HepG2 (cell line): ENCODE data around the gene ARHGAP15. TPM values are rescaled to one million over a fixed set of nuclear protein-coding genes. Genes with fewer than 3 reads are reported as not detected.

ENCODE experiments used
- ATAC-seq: fragments of 200-7000 bp; cut with Tn5 transposase; 3 replicates; pipeline ENCODE4 v1.9.1; 2020; ENCODE audit warnings: mild to moderate bottlenecking, moderate library complexity
- BruUV-seq: library from RNA; stranded (reverse); fragments of 400-500 nt; replicated peaks from 2 replicates; lab custom pipeline; 2021; lab: Mats Ljungman, UMichigan
- CTCF ChIA-PET: fragments of 300-600 bp; formaldehyde crosslinking; extraction: SDS; loops from one replicate; lab custom pipeline; 2021; ENCODE audit warnings: low total read pairs, inconsistent platforms, low intra/inter-chr PET ratio; lab: Yijun Ruan, JAX
- POLR2A ChIA-PET: fragments of 350-600 bp; sonication (Branson Sonifier 250); formaldehyde crosslinking; loops from one replicate; lab custom pipeline; 2020; ENCODE audit warnings: antibody characterized with exemption, inconsistent platforms; lab: Yijun Ruan, JAX
- DNase-seq: peaks from one replicate; pipeline ENCODE4 v3.0.0-alpha.2; 2015; ENCODE audit warnings: low spot score
- FAIRE-seq: peaks from 3 replicates; lab custom pipeline; 2011; peaks lifted over from hg19 to GRCh38; lab: Jason Lieb, UNC
- H2AFZ ChIP-seq: one replicate; pipeline ENCODE4 v1.6.1; 2011; ENCODE audit warnings: low read length, inconsistent platforms
- H3K27ac ChIP-seq: fragments of 300-600 bp; 3 replicates; pipeline ENCODE4 v1.8.0; 2011; ENCODE audit warnings: mixed run types, mild to moderate bottlenecking, mixed read lengths, low read length, inconsistent platforms; ENCODE audit not compliant: insufficient read depth; ENCODE audit errors: extremely low read length
- H3K27me3 ChIP-seq, 2 experiments: fragments of 200-600 bp in 1 of 2; 2 replicates in 1 of 2; 3 replicates in 1 of 2; pipeline versions ENCODE4 v1.6.0 to v1.8.0; 2011; ENCODE audit warnings: low read length in 2 of 2, mild to moderate bottlenecking in 2 of 2, moderate library complexity in 2 of 2, inconsistent platforms in 1 of 2; ENCODE audit not compliant: insufficient read depth in 2 of 2, control insufficient read depth in 1 of 2
- H3K36me3 ChIP-seq, 2 experiments: fragments of 200-600 bp in 1 of 2; replicated peaks in 1 of 2; 2 replicates in 1 of 2; 3 replicates in 1 of 2; pipeline versions ENCODE4 v1.5.1 to v1.8.0; 2011; ENCODE audit warnings: low read length in 2 of 2, inconsistent platforms in 1 of 2; ENCODE audit not compliant: insufficient read depth in 2 of 2, control insufficient read depth in 1 of 2
- H3K4me1 ChIP-seq: 2 replicates; pipeline ENCODE4 v1.5.1; 2012; ENCODE audit warnings: low read length, inconsistent platforms; ENCODE audit not compliant: insufficient read depth
- H3K4me2 ChIP-seq: 2 replicates; pipeline ENCODE4 v1.6.0; 2011; ENCODE audit warnings: low read depth, low read length, inconsistent platforms
- H3K4me3 ChIP-seq, 3 experiments: fragments of 200-600 bp in 1 of 3; sonication (generic), shearing (Covaris generic) in 1 of 3; replicated peaks in 1 of 3; 2 replicates each; pipeline ENCODE4 v1.5.1; 2011 to 2016; ENCODE audit warnings: low read length in 3 of 3, inconsistent platforms in 2 of 3, low read depth in 2 of 3, mild to moderate bottlenecking in 2 of 3, control low read depth in 1 of 3, mixed read lengths in 1 of 3; ENCODE audit not compliant: insufficient read depth in 1 of 3
- H3K79me2 ChIP-seq: one replicate; pipeline ENCODE4 v1.6.1; 2011; ENCODE audit warnings: low read length, inconsistent platforms; ENCODE audit not compliant: insufficient read depth
- H3K9ac ChIP-seq: 2 replicates; pipeline ENCODE4 v1.6.0; 2011; ENCODE audit warnings: mild to moderate bottlenecking, low read depth, low read length, inconsistent platforms; ENCODE audit not compliant: insufficient read depth
- H3K9me3 ChIP-seq: 2 replicates; pipeline ENCODE4 v1.5.1; 2012; ENCODE audit warnings: mild to moderate bottlenecking, low read length
- H4K20me1 ChIP-seq: 2 replicates; pipeline ENCODE4 v1.6.0; 2011; ENCODE audit warnings: inconsistent platforms, mild to moderate bottlenecking, low read length, moderate library complexity; ENCODE audit not compliant: insufficient read depth
- ATRX ChIP-seq: sonication (generic); formaldehyde crosslinking; IDR thresholded peaks from 2 replicates; pipeline ENCODE4 v1.4.0; 2020; ENCODE audit warnings: missing genetic modification reagents, borderline replicate concordance
- CBFB ChIP-seq: sonication (generic); formaldehyde crosslinking; IDR thresholded peaks from 2 replicates; pipeline ENCODE4 v1.4.0; 2020; ENCODE audit warnings: missing genetic modification reagents
- DNMT3B ChIP-seq: conservative IDR thresholded peaks from 2 replicates; pipeline ENCODE4 v1.6.1; 2016; ENCODE audit warnings: missing biosample characterization, control low read depth
- HNRNPUL1 ChIP-seq: fragments of 200-400 bp; formaldehyde crosslinking; IDR thresholded peaks from 2 replicates; pipeline ENCODE4 v1.6.1; 2017; ENCODE audit warnings: low read depth, mild to moderate bottlenecking, low read length, moderate library complexity
- KAT2B ChIP-seq: fragments of 150-350 bp; IDR thresholded peaks from 2 replicates; pipeline ENCODE4 v1.6.1; 2014; ENCODE audit warnings: low read depth, low read length, borderline replicate concordance
- KDM2A ChIP-seq: sonication (generic); formaldehyde crosslinking; IDR thresholded peaks from 2 replicates; pipeline ENCODE4 v1.4.0; 2020; ENCODE audit warnings: low read depth, missing genetic modification reagents, borderline replicate concordance
- KLF6 ChIP-seq: IDR thresholded peaks from 2 replicates; pipeline ENCODE4 v1.8.0; 2016; ENCODE audit warnings: missing biosample characterization, missing genetic modification reagents
- PAX8 ChIP-seq: sonication (generic); formaldehyde crosslinking; IDR thresholded peaks from 2 replicates; pipeline ENCODE4 v1.8.0; 2022; ENCODE audit warnings: mild to moderate bottlenecking, missing genetic modification reagents, borderline replicate concordance
- ZNF772 ChIP-seq: sonication (generic); formaldehyde crosslinking; IDR thresholded peaks from 2 replicates; pipeline ENCODE4 v1.5.0; 2020; ENCODE audit warnings: mild to moderate bottlenecking, missing genetic modification reagents
- ZNF777 ChIP-seq: sonication (generic); formaldehyde crosslinking; IDR thresholded peaks from 2 replicates; pipeline ENCODE4 v1.4.0; 2020; ENCODE audit warnings: missing genetic modification reagents
- ZNF850 ChIP-seq: sonication (generic); formaldehyde crosslinking; conservative IDR thresholded peaks from 2 replicates; pipeline ENCODE4 v1.9.0; 2021; ENCODE audit warnings: mild to moderate bottlenecking, missing genetic modification reagents
- ZSCAN22 ChIP-seq: sonication (generic); formaldehyde crosslinking; IDR thresholded peaks from 2 replicates; pipeline ENCODE4 v1.4.0; 2020; ENCODE audit warnings: mild to moderate bottlenecking, missing genetic modification reagents
- WGBS: methylation state at CpG from one replicate; pipeline ENCODE4 v1.1.6; 2017; ENCODE audit warnings: low lambda C conversion rate; 5-methylcytosine and 5-hydroxymethylcytosine counted together
- in situ Hi-C: cut with HindIII; loops from 2 replicates; pipeline ENCODE4 v1.10.0; 2017; ENCODE audit warnings: low pct_unique_long_range_greater_than_20kb; ENCODE audit not compliant: extremely low pct_ligation_motif_present
- intact Hi-C: fragments of 100-400 bp; cut with micrococcal nuclease; formaldehyde crosslinking; loops from one replicate; pipeline ENCODE4 v1.10.0; 2022; ENCODE audit not compliant: unreplicated experiment
- polyA plus RNA-seq, 8 experiments: library from polyadenylated mRNA; depleted of rRNA in 3 of 8; stranded (reverse) in 7 of 8; unstranded in 1 of 8; fragments of >200 nt; fragmentation: Illumina TruSeq in 4 of 8; extraction: Trizol in 4 of 8; gene quantifications; 2 replicates each; pipeline versions ENCODE4 v1.2.1 to v1.2.3, GENCODE V29; 2011 to 2016; ENCODE audit warnings: low read depth in 4 of 8, missing spikeins in 1 of 8, mixed read lengths in 1 of 8; ENCODE audit not compliant: insufficient read depth in 1 of 8
- total RNA-seq, 5 experiments: library from RNA; depleted of rRNA; stranded (reverse); fragments of >200 nt; fragmentation: Illumina TruSeq; extraction: Trizol; gene quantifications; 2 replicates each; pipeline ENCODE4 v1.2.3, GENCODE V29; 2016; ENCODE audit warnings: low read depth in 1 of 5
- TF ChIP-seq, protein P1 (sequence below): sonication (generic); formaldehyde crosslinking; IDR thresholded peaks from 2 replicates; pipeline ENCODE4 v1.5.0; 2020; ENCODE audit warnings: missing genetic modification reagents
- TF ChIP-seq, protein P2 (sequence below): sonication (generic); formaldehyde crosslinking; IDR thresholded peaks from 2 replicates; pipeline ENCODE4 v1.5.1; 2020; ENCODE audit warnings: missing genetic modification reagents, mild to moderate bottlenecking, borderline replicate concordance
- TF ChIP-seq, protein P3 (sequence below): sonication (generic); formaldehyde crosslinking; IDR thresholded peaks from 2 replicates; pipeline ENCODE4 v1.4.0; 2020; ENCODE audit warnings: missing genetic modification reagents

The ARHGAP15 gene
- total and polyA plus RNA-seq, 2 of the 13 experiments (the other 11 are each of a cell fraction or from before 2014, with no cell fraction given) = 0.04 TPM; not detected in 1

DNA sequence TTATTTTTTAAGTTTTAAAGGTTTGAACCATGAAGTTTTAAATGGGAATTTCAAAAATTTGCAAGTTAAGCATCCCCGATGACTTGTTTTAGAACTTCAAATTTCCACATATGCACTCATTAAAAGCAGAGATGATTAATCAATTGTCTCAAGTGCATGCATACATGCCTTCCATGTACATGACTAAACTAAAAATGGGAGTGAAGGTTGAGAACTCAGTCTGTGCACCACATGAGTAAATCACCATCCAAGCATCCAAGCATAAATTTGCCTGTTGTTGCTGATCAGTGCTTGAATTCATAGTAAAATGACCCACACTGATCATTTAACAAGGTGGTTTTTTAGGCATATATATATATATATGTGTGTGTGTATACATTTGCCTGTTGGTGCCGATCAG, 249.8 kb downstream of the ARHGAP15 start:
- H3K9ac ChIP-seq = no peak overlapping the region
- DNase-seq (no peak), ATAC-seq (no peak)
- H3K4me1 ChIP-seq = no peaks in the 10 kb centered on the region
- H3K4me3 ChIP-seq = no peak overlapping the region
- no peak overlapping the region for H3K27ac ChIP-seq
- H3K79me2 ChIP-seq = no peaks in the 10 kb centered on the region
- 2% methylated on average over 2 of the region's 2 CpGs for WGBS
- in situ Hi-C loops = no loop called here
- H3K4me2 ChIP-seq = no peak overlapping the region
- H3K27me3 ChIP-seq = no peaks in the 10 kb centered on the region
- CTCF ChIA-PET = no interaction called here
- no peak for TF ChIP-seq KDM2A (CRISPR knock-in tag)
- no peak for TF ChIP-seq KAT2B
- no peak for TF ChIP-seq KLF6 (CRISPR knock-in tag)
- TF ChIP-seq ZSCAN22 (CRISPR knock-in tag) = no peak
- no peak for TF ChIP-seq ATRX (CRISPR knock-in tag)
- no peak for TF ChIP-seq HNRNPUL1
- no peak for TF ChIP-seq CBFB
- TF ChIP-seq, protein P1, sequence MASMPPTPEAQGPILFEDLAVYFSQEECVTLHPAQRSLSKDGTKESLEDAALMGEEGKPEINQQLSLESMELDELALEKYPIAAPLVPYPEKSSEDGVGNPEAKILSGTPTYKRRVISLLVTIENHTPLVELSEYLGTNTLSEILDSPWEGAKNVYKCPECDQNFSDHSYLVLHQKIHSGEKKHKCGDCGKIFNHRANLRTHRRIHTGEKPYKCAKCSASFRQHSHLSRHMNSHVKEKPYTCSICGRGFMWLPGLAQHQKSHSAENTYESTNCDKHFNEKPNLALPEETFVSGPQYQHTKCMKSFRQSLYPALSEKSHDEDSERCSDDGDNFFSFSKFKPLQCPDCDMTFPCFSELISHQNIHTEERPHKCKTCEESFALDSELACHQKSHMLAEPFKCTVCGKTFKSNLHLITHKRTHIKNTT (CRISPR knock-in tag) = no peak
- TF ChIP-seq ZNF850 (CRISPR knock-in tag) = no peak
- TF ChIP-seq ZNF777 (CRISPR knock-in tag) = no peak
- TF ChIP-seq, all 625 proteins: peak for 0
- H3K36me3 ChIP-seq = no peaks in the 10 kb centered on the region
- H3K9me3 ChIP-seq = no peaks in the 10 kb centered on the region
- FAIRE-seq = no peak
- intact Hi-C loops = no loop called here
- no TSS peak for BruUV-seq
- H4K20me1 ChIP-seq = no peaks in the 10 kb centered on the region
- POLR2A ChIA-PET = no interaction called here
- H2AFZ ChIP-seq = no peak overlapping the region

DNA sequence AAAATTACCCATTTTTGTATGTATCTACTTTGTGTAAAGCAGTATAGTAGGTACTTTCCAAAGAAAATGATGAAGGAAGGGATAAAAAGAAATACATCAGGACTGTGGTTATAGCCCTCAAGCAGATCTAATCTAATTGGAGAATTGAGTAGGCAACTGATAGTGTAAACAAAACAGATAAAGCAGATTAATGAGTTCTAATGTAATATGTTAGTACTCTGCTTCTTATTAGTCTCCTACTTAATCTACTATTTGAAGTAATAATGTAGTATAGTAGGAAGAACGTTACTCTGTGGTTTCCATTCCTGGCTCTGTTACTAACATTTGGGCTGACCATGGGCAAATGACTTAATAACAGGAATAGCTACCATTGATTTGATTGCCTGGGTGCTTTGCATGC, 250.7 kb downstream of the ARHGAP15 start:
- Histone ChIP-seq H3K9ac (no peak overlapping the region), H3K27me3 (no peaks in the 10 kb centered on the region), H2AFZ (no peak overlapping the region), H3K36me3 (no peaks in the 10 kb centered on the region), H3K27ac (no peak overlapping the region), H3K79me2 (no peaks in the 10 kb centered on the region), H4K20me1 (no peaks in the 10 kb centered on the region), H3K9me3 (no peaks in the 10 kb centered on the region), H3K4me1 (no peaks in the 10 kb centered on the region), H3K4me3 (no peak overlapping the region), H3K4me2 (no peak overlapping the region)
- FAIRE-seq (no peak), ATAC-seq (no peak), DNase-seq (no peak)
- in situ Hi-C loops (no loop called here), intact Hi-C loops (no loop called here)
- ChIA-PET POLR2A (no interaction called here), CTCF (no interaction called here)
- no TSS peak for BruUV-seq
- WGBS = 3% methylated on average over 1 of the region's 1 CpG
- TF ChIP-seq, protein P2, sequence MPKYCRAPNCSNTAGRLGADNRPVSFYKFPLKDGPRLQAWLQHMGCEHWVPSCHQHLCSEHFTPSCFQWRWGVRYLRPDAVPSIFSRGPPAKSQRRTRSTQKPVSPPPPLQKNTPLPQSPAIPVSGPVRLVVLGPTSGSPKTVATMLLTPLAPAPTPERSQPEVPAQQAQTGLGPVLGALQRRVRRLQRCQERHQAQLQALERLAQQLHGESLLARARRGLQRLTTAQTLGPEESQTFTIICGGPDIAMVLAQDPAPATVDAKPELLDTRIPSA (CRISPR knock-in tag) = no peak
- TF ChIP-seq, protein P3, sequence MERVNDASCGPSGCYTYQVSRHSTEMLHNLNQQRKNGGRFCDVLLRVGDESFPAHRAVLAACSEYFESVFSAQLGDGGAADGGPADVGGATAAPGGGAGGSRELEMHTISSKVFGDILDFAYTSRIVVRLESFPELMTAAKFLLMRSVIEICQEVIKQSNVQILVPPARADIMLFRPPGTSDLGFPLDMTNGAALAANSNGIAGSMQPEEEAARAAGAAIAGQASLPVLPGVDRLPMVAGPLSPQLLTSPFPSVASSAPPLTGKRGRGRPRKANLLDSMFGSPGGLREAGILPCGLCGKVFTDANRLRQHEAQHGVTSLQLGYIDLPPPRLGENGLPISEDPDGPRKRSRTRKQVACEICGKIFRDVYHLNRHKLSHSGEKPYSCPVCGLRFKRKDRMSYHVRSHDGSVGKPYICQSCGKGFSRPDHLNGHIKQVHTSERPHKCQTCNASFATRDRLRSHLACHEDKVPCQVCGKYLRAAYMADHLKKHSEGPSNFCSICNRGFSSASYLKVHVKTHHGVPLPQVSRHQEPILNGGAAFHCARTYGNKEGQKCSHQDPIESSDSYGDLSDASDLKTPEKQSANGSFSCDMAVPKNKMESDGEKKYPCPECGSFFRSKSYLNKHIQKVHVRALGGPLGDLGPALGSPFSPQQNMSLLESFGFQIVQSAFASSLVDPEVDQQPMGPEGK = no peak
- no peak for TF ChIP-seq DNMT3B
- no peak for TF ChIP-seq PAX8 (CRISPR knock-in tag)
- no peak for TF ChIP-seq ZNF772
